ENCODE data around the gene SMYD4. TPM values are rescaled to one million over a fixed set of nuclear protein-coding genes. Genes with fewer than 3 reads are reported as not detected.
A peak's percentile ranks its signal among the peaks of the same experiment; 100 is the strongest.
"Not testable (repeated sequence)": the region's sequence is repeated elsewhere in the genome, so short reads cannot be mapped to it uniquely, and the experiment has no call there.

The SMYD4 gene
- total RNA-seq, 1 donor from 2014 or later = 42.9 TPM

- DNase-seq (ENCODE audit: low spot score) = peak; percentile 5
These were observed 586 bp upstream of the SMYD4 start for GRCh38 chr17:1830288-1830687.

DNA sequence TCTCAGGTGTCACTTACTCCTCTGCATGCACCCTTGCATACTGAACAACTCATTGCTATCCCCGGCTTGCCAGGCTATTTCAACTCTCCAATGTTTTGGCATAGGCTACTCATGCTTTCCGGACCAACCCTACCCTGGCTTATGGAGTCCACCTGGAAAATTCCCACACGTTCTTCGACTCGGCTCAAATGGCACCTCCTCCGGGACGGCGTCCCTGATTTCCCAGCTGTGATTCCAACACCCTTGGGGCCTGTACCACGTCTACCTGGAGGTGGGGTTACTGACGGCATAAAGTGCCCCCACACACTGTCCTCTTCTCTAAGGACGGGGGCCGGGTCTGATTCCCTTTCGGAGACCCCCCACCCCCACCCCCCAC lies 498 bp downstream of the SMYD4 start:
- no peak for DNase-seq (ENCODE audit: low spot score)

DNA sequence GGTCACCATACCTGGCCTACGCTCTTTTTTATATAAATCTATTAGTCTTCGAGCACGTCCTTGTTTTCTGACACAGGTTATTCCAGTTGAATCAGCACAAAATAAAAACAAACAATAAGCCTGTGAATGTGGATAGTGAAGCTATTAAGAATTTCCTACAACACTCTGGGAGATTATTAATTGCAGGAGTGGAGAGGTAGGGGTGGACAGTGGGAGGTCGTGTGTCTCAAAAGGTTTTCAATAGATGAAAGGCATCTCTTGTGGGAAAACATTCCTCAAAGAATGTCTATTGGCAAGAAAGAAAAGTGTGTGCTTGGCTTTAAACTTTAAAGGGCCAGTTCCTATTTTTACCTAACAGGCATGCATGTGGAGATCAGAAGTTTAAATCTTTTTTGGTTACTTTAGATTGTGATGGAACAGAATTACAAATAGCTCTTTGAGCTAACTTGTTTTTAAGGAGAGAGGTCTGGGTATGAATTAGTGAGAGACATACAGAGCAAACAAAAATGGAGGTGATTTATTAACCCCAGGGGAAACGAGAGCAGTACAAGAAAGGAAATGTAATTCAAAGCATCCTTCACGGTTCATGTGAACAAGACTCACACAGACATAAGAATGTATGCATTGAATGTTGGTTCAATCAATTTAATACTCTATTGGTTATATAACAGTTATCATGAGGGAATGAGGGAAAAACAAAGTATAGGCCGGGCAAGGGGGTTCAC lies 9.0 kb downstream of the SMYD4 start:
- no peak for DNase-seq (ENCODE audit: low spot score)

DNA sequence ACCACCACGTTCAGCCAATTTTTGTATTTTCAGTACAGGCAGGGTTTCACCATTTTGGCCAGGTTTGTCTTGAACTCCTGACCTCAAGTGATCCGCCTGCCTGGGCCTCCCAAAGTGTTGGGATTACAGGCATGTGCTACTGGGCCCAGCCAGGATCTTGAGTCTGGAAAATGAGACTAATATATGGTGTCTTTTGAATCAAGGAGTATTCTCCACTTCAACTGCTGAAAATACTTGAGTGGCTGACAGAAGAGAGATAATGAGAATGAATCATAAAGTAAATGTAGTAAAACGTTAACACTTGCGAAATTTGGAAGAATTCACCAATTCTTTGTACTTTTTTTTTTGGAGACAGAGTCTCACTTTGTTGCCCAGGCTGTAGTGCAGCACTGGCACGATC lies 16.6 kb downstream of the SMYD4 start:
- DNase-seq (ENCODE audit: low spot score) = no peak

DNA sequence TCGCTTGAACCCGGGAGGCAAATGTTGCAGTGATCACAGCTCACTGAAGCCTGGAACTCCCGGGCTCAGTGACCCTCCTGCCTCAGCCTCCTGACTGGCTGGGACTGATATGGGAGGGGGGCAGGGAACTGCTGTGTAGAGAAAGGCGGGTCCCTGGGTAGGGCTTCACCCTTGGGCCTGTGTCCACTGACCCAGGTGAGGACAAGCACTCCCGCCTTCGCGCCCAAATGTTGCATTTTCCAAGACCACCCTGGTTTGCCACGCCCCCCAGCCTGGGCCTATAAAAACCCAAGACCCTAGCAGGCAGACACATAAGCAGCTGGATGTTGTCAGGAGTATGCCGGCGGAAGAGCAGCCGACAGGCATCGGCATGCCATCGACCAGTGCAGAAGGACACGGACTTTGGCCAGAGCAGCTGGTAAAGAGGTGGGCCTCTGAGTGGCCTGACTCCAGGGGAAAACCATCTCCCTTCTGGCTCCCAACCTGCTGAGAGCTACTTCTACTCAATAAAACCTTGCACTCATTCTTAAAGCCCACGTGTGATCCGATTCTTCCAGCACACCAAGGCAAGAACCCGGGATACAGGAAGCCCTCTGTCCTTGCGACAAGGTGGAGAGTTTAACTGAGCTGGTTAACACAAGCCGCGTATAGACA lies 19.1 kb downstream of the SMYD4 start:
- no peak for DNase-seq (ENCODE audit: low spot score)

DNA sequence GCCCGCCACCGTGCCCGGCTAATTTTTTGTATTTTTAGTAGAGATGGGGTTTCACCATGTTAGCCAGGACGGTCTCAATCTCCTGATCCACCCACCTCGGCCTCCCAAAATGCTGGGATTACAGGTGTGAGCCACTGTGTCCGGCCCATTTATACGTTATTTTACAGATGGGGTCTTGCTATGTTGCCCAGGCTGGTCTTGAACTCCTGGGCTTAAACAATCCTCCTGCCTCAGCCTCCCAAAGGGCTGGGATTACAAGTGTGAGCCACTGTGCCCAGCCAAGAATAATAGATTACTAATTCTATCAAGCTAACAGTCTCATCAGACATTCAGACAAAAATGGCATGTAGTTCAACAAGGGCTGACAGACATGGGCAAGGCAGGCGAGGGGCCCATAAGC lies 19.9 kb downstream of the SMYD4 start:
- DNase-seq (ENCODE audit: low spot score) = not testable (repeated sequence)

DNA sequence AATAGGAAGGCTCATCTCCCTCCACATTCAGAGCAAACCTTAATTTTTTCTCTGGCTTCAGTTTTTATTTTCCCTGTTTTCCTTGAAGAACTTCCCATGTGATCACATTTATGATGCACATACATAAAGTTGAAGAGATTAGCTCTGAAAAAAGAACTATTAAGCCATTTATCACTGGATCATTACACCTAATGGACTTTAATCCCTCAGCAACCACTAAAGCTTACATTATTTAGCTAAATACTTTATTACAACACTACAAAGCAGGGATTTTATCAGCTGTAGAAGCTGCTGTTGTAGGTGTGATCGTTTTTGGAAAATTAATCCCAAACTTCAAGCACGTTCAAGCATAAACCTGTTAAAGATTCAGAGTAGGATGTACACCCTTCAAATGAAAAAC lies 21.1 kb downstream of the SMYD4 start:
- no peak for DNase-seq (ENCODE audit: low spot score)

GRCh38 chr17:1807890-1808289 lies 21.8 kb downstream of the SMYD4 start:
- DNase-seq (ENCODE audit: low spot score) = no peak

GRCh38 chr17:1803280-1803679 lies 26.4 kb downstream of the SMYD4 start:
- DNase-seq (ENCODE audit: low spot score) = no peak

DNA sequence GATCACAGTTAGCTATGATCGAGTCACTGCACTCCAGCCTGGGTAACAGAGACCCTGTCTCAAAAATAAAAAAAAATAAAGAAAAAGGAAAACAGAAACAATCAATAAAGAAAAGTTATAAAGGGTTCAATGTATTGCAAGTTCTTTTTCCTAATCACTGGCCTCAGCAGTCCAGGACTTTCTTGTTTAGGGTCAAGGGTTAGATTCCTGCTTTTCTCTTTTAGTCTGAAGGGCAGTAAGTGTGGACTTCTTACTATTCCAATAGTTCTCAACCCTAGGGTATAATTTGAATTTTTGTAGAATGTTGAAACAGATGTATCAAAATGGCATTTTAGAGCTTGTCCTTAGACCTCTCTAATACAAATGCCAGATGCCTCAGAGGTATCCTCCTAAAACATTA lies 27.3 kb downstream of the SMYD4 start:
- no peak for DNase-seq (ENCODE audit: low spot score)

DNA sequence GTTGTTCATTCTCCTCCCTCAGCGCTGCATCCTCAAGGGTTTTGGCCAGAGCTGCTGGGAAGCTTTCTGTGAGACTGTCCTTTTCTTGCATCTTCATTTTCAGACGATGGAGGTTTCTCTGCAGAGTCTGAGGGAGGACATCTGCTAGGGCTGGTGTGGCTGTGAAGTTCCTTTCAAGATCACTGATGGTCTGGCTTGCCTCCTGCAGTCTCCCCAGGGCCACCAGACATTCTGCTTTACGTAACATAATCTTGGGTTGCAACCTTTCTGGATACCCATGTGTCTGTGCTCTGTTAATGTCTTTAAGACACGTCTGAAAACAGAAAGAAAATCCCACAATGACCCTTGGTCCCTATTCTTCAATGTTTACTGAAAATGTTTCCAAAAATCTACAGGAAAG lies 29.0 kb downstream of the SMYD4 start:
- DNase-seq (ENCODE audit: low spot score) = peak; percentile 59

GRCh38 chr17:1800240-1800639 lies 29.5 kb downstream of the SMYD4 start:
- no peak for DNase-seq (ENCODE audit: low spot score)

GRCh38 chr17:1797846-1798245 lies 31.9 kb downstream of the SMYD4 start:
- not testable (repeated sequence) for DNase-seq (ENCODE audit: low spot score)

DNA sequence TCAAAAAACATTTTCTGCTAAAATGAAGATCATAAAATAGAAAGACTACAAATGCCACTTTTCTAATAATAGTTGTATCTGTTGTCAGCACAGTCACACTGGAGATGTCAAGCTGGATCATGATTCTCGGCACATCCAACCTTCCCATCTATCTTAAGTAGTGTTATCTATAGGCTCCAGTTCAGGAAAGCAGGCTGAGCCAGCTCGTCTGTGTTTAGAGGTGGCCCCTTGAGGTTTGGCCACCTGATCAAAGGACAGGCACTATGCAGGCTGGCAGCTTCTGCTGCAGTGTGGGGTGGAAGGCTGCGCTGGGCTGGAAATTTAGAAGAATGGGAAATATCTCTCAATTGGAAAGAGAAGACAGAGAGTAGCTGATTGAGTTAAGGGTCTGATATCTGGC lies 32.4 kb downstream of the SMYD4 start:
- DNase-seq (ENCODE audit: low spot score) = no peak

DNA sequence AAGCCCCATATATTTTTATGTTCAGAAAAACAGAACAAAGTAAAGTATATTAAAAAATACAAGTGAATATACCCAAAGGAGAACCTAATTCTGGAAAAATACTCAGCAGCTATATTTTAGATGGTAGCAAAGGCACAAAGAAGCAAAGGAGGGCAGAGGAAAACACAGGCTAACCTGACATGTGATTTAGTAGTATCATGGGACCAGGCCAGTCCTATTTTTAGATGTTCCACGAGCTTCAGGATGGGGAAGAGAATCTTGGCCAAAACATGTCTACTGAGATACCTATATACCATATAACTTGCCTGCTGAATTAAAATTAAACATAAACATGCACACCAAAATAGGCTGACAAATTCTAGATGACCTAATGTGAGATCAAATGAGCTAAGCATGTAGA lies 32.9 kb downstream of the SMYD4 start:
- DNase-seq (ENCODE audit: low spot score) = peak; percentile 35

- DNase-seq (ENCODE audit: low spot score) = no peak
These were observed 36.3 kb downstream of the SMYD4 start for GRCh38 chr17:1793447-1793806.

- DNase-seq (ENCODE audit: low spot score) = no peak
These were observed 36.9 kb downstream of the SMYD4 start for GRCh38 chr17:1792495-1793446.

DNA sequence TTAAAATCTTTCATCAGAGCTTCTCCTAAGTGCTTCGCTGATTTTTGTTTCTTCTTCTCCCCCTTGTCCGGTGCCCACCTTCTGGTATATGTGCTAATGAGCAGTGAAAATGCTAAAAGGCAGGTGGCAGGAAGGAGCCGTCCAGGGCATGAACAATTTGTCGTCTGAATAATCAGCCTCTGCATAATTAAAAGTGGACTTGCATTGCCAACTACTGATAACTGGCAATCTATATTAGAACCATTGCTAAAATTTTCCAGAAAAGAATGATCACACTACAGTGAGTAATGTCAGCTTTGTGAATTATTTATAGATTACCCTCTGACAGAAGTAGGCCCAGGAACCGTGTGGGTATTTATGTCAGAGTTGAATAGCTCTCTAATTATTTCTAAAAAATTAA lies 39.8 kb downstream of the SMYD4 start:
- no peak for DNase-seq (ENCODE audit: low spot score)

DNA sequence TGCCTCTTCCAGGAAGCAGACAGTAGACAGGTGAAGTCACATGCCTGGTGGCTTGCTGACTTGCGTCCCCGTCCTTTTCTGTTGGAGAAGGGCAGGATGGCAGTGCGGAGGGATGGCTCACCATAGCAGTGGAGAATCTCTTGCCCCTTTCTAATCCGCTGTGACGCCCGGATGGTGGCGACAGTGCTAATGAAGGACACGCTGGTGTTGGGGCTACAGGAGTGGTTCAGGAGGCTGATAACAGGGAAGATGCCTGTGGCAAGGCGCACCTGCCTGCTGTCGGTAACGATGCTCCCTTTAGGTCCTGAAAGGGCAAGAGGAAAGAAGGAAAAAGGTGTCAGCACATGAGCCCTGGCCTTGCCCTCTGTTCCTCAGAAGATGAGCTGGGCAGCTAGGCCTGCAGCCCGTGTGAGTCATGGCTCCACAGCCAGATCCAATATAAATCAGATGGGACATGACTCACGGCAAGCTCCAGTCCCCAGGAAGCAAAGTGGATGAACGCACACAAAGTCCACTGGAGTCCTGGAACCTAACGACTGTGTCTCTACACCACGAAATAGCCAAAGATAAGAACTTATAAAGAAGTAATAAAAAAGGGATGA lies 42.3 kb downstream of the SMYD4 start:
- peak; percentile 95 for DNase-seq (ENCODE audit: low spot score)

DNA sequence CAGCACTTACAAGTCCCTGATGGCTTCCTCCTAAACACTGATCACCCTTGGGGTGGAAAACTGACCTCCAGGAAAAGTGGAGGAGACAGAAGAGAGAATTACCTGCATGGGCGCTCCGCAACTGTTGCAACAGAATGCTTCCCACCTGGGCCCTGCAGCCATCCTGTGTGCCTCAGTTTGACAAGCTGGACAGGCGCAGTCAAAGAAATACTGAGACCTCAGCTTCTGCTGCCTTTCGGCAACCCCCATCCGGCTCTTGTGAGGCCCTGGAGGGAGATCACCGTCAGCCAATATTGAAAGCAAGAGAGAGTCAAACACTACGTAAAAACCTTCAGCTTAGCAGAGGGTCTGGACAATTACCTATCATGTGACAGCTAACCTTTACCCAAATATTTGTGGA lies 43.0 kb downstream of the SMYD4 start:
- no peak for DNase-seq (ENCODE audit: low spot score)

- DNase-seq (ENCODE audit: low spot score) = peak; percentile 82
These were observed 43.8 kb downstream of the SMYD4 start for GRCh38 chr17:1785930-1786329.
